DMS153 (cell line): Measurements from ENCODE around the gene MMAB.
"Not testable (repeated sequence)": the region's sequence is repeated elsewhere in the genome, so short reads cannot be mapped to it uniquely, and the experiment has no call there.

Experiments
- DNase-seq: peaks from one replicate; lab custom pipeline; 2025; lab: John Stamatoyannopoulos, UW

The MMAB gene

GRCh38 chr12:109602132-109602531 lies 28.8 kb upstream of the MMAB start:
- DNase-seq, result not testable (repeated sequence)

- DNase-seq, result no peak
Observed at GRCh38 chr12:109601557-109601956, 28.3 kb upstream of the MMAB start.

- DNase-seq, result no peak
Observed at GRCh38 chr12:109600995-109601394, 27.7 kb upstream of the MMAB start.

GRCh38 chr12:109600481-109600880 lies 27.2 kb upstream of the MMAB start:
- no peak for DNase-seq

- DNase-seq, result no peak
Observed at GRCh38 chr12:109599087-109599486, 25.8 kb upstream of the MMAB start.

- no peak for DNase-seq
Observed at GRCh38 chr12:109598428-109598854, 25.1 kb upstream of the MMAB start.

GRCh38 chr12:109597795-109598427 lies 24.6 kb upstream of the MMAB start:
- DNase-seq, result peak; percentile 63

GRCh38 chr12:109597414-109597794 lies 24.1 kb upstream of the MMAB start:
- DNase-seq, result no peak

- no peak for DNase-seq
Observed at GRCh38 chr12:109596418-109597244, 23.3 kb upstream of the MMAB start.

- no peak for DNase-seq
Observed at GRCh38 chr12:109595321-109595902, 22.1 kb upstream of the MMAB start.

- no peak for DNase-seq
Observed at GRCh38 chr12:109594556-109595317, 21.4 kb upstream of the MMAB start.

- no peak for DNase-seq
Observed at GRCh38 chr12:109592905-109593272, 19.6 kb upstream of the MMAB start.

- no peak for DNase-seq
Observed at GRCh38 chr12:109592195-109592904, 19.0 kb upstream of the MMAB start.

- no peak for DNase-seq
Observed at GRCh38 chr12:109591041-109591440, 17.7 kb upstream of the MMAB start.

GRCh38 chr12:109590566-109590965 lies 17.3 kb upstream of the MMAB start:
- DNase-seq, result no peak

GRCh38 chr12:109589691-109590245 lies 16.5 kb upstream of the MMAB start:
- DNase-seq, result no peak

- no peak for DNase-seq
Observed at GRCh38 chr12:109589240-109589590, 15.9 kb upstream of the MMAB start.

GRCh38 chr12:109588461-109589239 lies 15.3 kb upstream of the MMAB start:
- DNase-seq, result no peak

- DNase-seq, result no peak
Observed at GRCh38 chr12:109587921-109588320, 14.6 kb upstream of the MMAB start.

GRCh38 chr12:109586385-109587296 lies 13.3 kb upstream of the MMAB start:
- DNase-seq, result peak; percentile 89
